GM12891 (cell line): ENCODE measurements around the gene ERGIC1.

Source experiments
- DNase-seq: peaks from one replicate; pipeline ENCODE4 v3.0.0; 2011; ENCODE audit warnings: low spot score; ENCODE audit not compliant: insufficient read length
- FAIRE-seq: peaks from 2 replicates; lab custom pipeline; 2011; peaks lifted over from hg19 to GRCh38; lab: Jason Lieb, UNC
- PAX5 ChIP-seq: IDR thresholded peaks from 2 replicates; pipeline ENCODE4 v1.6.1; 2011; ENCODE audit warnings: low read length, moderate library complexity, mild to moderate bottlenecking; ENCODE audit not compliant: insufficient read depth, severe bottlenecking
- POLR2A ChIP-seq: IDR thresholded peaks from 2 replicates; pipeline ENCODE4 v1.6.1; 2011; ENCODE audit warnings: low read depth, low read length, control low read depth
- POLR2AphosphoS5 ChIP-seq: IDR thresholded peaks from 2 replicates; pipeline ENCODE4 v1.6.1; 2011; ENCODE audit warnings: low read depth, low read length, control low read depth
- POU2F2 ChIP-seq: IDR thresholded peaks from 2 replicates; pipeline ENCODE4 v1.6.1; 2011; ENCODE audit warnings: low read depth, mild to moderate bottlenecking, control low read depth, low read length, moderate library complexity
- SPI1 ChIP-seq: IDR thresholded peaks from 2 replicates; pipeline ENCODE4 v1.6.1; 2011; ENCODE audit warnings: low read depth, low read length, control low read depth
- TAF1 ChIP-seq: IDR thresholded peaks from 2 replicates; pipeline ENCODE4 v1.6.1; 2011; ENCODE audit warnings: low read depth, low read length, control low read depth

The ERGIC1 gene

GRCh38 chr5:172915514-172915913, 81.5 kb downstream of the ERGIC1 start:
- TF ChIP-seq TAF1 (no peak), POLR2AphosphoS5 (no peak), POLR2A (no peak), POU2F2 (no peak), PAX5 (no peak), SPI1 (no peak)
- FAIRE-seq (no peak), DNase-seq (no peak)

GRCh38 chr5:172918421-172919371, 84.6 kb downstream of the ERGIC1 start:
- FAIRE-seq (no peak), DNase-seq (no peak)

GRCh38 chr5:172919525-172920446, 85.7 kb downstream of the ERGIC1 start:
- FAIRE-seq (no peak), DNase-seq (no peak)
- no peak for TF ChIP-seq POLR2AphosphoS5
- TF ChIP-seq SPI1: no peak
- TF ChIP-seq TAF1: no peak
- TF ChIP-seq PAX5: no peak
- TF ChIP-seq POLR2A: no peak
- TF ChIP-seq POU2F2: no peak

More at GRCh38 chr5:172918421-172919371, 84.6 kb downstream of the ERGIC1 start:
- no peak for TF ChIP-seq POLR2AphosphoS5
- TF ChIP-seq PAX5: no peak

GRCh38 chr5:172920447-172920849, 86.4 kb downstream of the ERGIC1 start:
- no peak for DNase-seq

GRCh38 chr5:172920995-172921394, 86.9 kb downstream of the ERGIC1 start:
- DNase-seq: no peak
- no peak for TF ChIP-seq SPI1
- FAIRE-seq: no peak

More at GRCh38 chr5:172920447-172920849, 86.4 kb downstream of the ERGIC1 start:
- no peak for FAIRE-seq
- TF ChIP-seq SPI1 (no peak), POLR2A (no peak), TAF1 (no peak), POLR2AphosphoS5 (no peak), POU2F2 (no peak), PAX5 (no peak)

GRCh38 chr5:172921906-172922305, 87.9 kb downstream of the ERGIC1 start:
- DNase-seq (no peak), FAIRE-seq (no peak)
- TF ChIP-seq POLR2AphosphoS5: no peak
- TF ChIP-seq POU2F2: no peak
- TF ChIP-seq SPI1: no peak
- no peak for TF ChIP-seq POLR2A

- FAIRE-seq: no peak
These were observed 89.5 kb downstream of the ERGIC1 start for GRCh38 chr5:172923539-172923938.

GRCh38 chr5:172925336-172925948, 91.4 kb downstream of the ERGIC1 start:
- no peak for TF ChIP-seq POU2F2
- TF ChIP-seq SPI1: no peak
- TF ChIP-seq TAF1: no peak
- no peak for TF ChIP-seq POLR2AphosphoS5
- DNase-seq (no peak), FAIRE-seq (no peak)

More at GRCh38 chr5:172923539-172923938, 89.5 kb downstream of the ERGIC1 start:
- no peak for DNase-seq
- TF ChIP-seq TAF1 (no peak), POLR2A (no peak), PAX5 (no peak), POLR2AphosphoS5 (no peak), SPI1 (no peak), POU2F2 (no peak)

GRCh38 chr5:172926008-172926523, 92.0 kb downstream of the ERGIC1 start:
- DNase-seq: no peak
- no peak for FAIRE-seq
- TF ChIP-seq POLR2A (no peak), PAX5 (no peak), POU2F2 (no peak), SPI1 (no peak), POLR2AphosphoS5 (no peak), TAF1 (no peak)
